Subcutaneous adipose tissue (tissue), 4 donors: ENCODE results near the gene RAD52. TPM values are rescaled to one million over a fixed set of nuclear protein-coding genes. Genes with fewer than 3 reads are reported as not detected.

Experiments
- CTCF ChIP-seq: fragments of 450-650 bp; IDR thresholded peaks from one replicate; pipeline ENCODE4 v1.5.1; 2016; ENCODE audit warnings: low read depth, mild to moderate bottlenecking, control low read depth, antibody characterized with exemption, moderate library complexity
- total RNA-seq, 4 donors: library from RNA; depleted of rRNA; stranded (reverse); fragments of >200 nt; gene quantifications; one replicate each; pipeline ENCODE4 v1.1.0, GENCODE V29; 2016

The RAD52 gene
- total RNA-seq, 4 donors from 2014 or later, result 9.0 to 19.1 (median 13.1) TPM

- TF ChIP-seq CTCF, result no peak
Measured at GRCh38 chr12:946631-947030, 2.9 kb downstream of the RAD52 start.

DNA sequence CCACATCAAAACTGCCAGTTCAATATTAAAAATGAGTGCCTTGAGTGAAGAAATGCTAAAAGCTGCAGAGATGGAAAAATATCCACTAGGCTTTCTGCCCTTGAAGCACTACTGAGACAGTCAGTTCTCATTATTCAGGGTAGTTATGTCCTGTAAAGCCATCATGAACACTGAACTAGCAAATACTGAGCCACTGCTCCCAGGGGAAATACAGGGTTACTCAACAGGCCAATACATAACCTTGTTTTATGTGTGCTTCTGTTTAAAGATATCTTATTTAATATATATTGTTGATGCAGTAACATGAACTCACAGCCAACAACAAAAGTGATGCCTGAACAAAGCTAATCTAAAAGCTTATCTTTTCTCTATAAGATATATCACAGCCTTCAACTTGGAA, 3.3 kb downstream of the RAD52 start:
- no peak for TF ChIP-seq CTCF

GRCh38 chr12:944211-944610, 5.3 kb downstream of the RAD52 start:
- no peak for TF ChIP-seq CTCF

GRCh38 chr12:943051-943450, 6.4 kb downstream of the RAD52 start:
- no peak for TF ChIP-seq CTCF

- TF ChIP-seq CTCF, result no peak
Measured at GRCh38 chr12:938810-939209, 10.7 kb downstream of the RAD52 start.

- TF ChIP-seq CTCF, result no peak
Measured at GRCh38 chr12:936377-937345, 12.8 kb downstream of the RAD52 start.

- TF ChIP-seq CTCF, result no peak
Measured at GRCh38 chr12:931591-931990, 17.9 kb downstream of the RAD52 start.
